Ascending aorta (tissue), 2 donors: ENCODE data around the gene ZNF205. TPM values are rescaled to one million over a fixed set of nuclear protein-coding genes. Genes with fewer than 3 reads are reported as not detected.

Experiments used
- DNase-seq, 2 donors: peaks; one replicate each; pipeline ENCODE4 v3.0.0-alpha.2; 2019; ENCODE audit warnings: low spot score in 2 of 2
- H3K27ac ChIP-seq, 2 donors: fragments of 200-600 bp; sonication (generic); one replicate each; pipeline ENCODE4 v1.5.1; 2016 to 2017; ENCODE audit warnings: mild to moderate bottlenecking in 1 of 2
- H3K27me3 ChIP-seq: fragments of 200-600 bp; sonication (generic); one replicate; pipeline ENCODE4 v1.5.1; 2017
- H3K36me3 ChIP-seq, 2 donors: fragments of 200-600 bp; sonication (generic); one replicate each; pipeline ENCODE4 v1.5.1; 2016
- H3K4me1 ChIP-seq, 2 donors: fragments of 200-600 bp; sonication (generic); one replicate each; pipeline ENCODE4 v1.5.1; 2016 to 2017; ENCODE audit warnings: mild to moderate bottlenecking in 1 of 2
- H3K4me3 ChIP-seq, 2 donors: fragments of 200-600 bp; sonication (generic); one replicate each; pipeline ENCODE4 v1.5.1; 2016 to 2017; ENCODE audit warnings: mild to moderate bottlenecking in 1 of 2
- H3K9me3 ChIP-seq, 2 donors: fragments of 200-600 bp; sonication (generic); one replicate each; pipeline ENCODE4 v1.5.1; 2016
- CTCF ChIP-seq, 3 experiments: fragments of 200-600 bp in 2 of 3; fragments of 450-650 bp in 1 of 3; sonication (generic) in 2 of 3; IDR thresholded peaks; one replicate each; pipeline ENCODE4 v1.5.1; 2016 to 2019; ENCODE audit warnings: antibody characterized with exemption in 3 of 3, mild to moderate bottlenecking in 1 of 3, moderate library complexity in 1 of 3
- intact Hi-C: fragments of 100-400 bp; cut with DNase I; formaldehyde crosslinking; loops from one replicate; pipeline ENCODE4 v1.15.1; 2023
- total RNA-seq: library from RNA; depleted of rRNA; stranded (reverse); fragments of >200 nt; gene quantifications from one replicate; pipeline ENCODE4 v1.1.0, GENCODE V29; 2016

ZNF205 gene
- total RNA-seq, 1 donor from 2014 or later, result 49.8 TPM

- Histone ChIP-seq H3K36me3 (no peaks in the 10 kb centered on the region), H3K4me1 (peaks cover 0 to 15% of the 10 kb centered on the region in 2 donors), H3K4me3 (peak overlapping the region; percentile 76), H3K27ac (peak overlapping the region; percentile 79 to 86), H3K9me3 (no peaks in the 10 kb centered on the region), H3K27me3 (no peaks in the 10 kb centered on the region)
- peak in 2 of 3 experiments; percentile 40 to 44 for TF ChIP-seq CTCF (IDR thresholded peaks at IDR 0.05)
- DNase-seq, result peak in 1 of 2 donors; percentile 79
- intact Hi-C loops, result loop anchor here (1.0 to 10.0 kb wide), 6 partner anchors 9 to 615 kb away; partner anchors contain the start of genes CEMP1, PDPK1 and ZNF263
Observed at GRCh38 chr16:3149630-3150345, 37.4 kb downstream of the ZNF205 start.

- no peak for TF ChIP-seq CTCF (IDR thresholded peaks at IDR 0.05)
- peak; percentile 89 to 98 for DNase-seq
- peaks cover 0 to 15% of the 10 kb centered on the region in 2 donors for H3K4me1 ChIP-seq
- H3K36me3 ChIP-seq, result no peaks in the 10 kb centered on the region
- H3K9me3 ChIP-seq, result no peaks in the 10 kb centered on the region
- H3K27ac ChIP-seq, result peak overlapping the region; percentile 82 to 86
- peak overlapping the region; percentile 76 for H3K4me3 ChIP-seq
- intact Hi-C loops, result loop anchor here (1.0 to 10.0 kb wide), 6 partner anchors 8 to 616 kb away; partner anchors contain the start of genes CEMP1, PDPK1 and ZNF263
- H3K27me3 ChIP-seq, result no peaks in the 10 kb centered on the region
Observed at GRCh38 chr16:3150346-3151218, 38.2 kb downstream of the ZNF205 start.

GRCh38 chr16:3152027-3152276, 39.6 kb downstream of the ZNF205 start:
- H3K36me3 ChIP-seq, result no peaks in the 10 kb centered on the region
- H3K9me3 ChIP-seq, result no peaks in the 10 kb centered on the region
- no peak for DNase-seq
- peaks cover 0 to 15% of the 10 kb centered on the region in 2 donors for H3K4me1 ChIP-seq
- intact Hi-C loops, result loop anchor here (5.0 to 10.0 kb wide), 3 partner anchors 247 to 617 kb away; partner anchors contain the start of genes CEMP1 and PDPK1
- peak overlapping the region in 1 of 2 donors; percentile 76 for H3K4me3 ChIP-seq
- peak overlapping the region; percentile 0 to 48 for H3K27ac ChIP-seq
- no peak for TF ChIP-seq CTCF (IDR thresholded peaks at IDR 0.05)
- no peaks in the 10 kb centered on the region for H3K27me3 ChIP-seq

- Histone ChIP-seq H3K4me3 (peak overlapping the region; percentile 36 to 76), H3K4me1 (peaks cover 2 to 15% of the 10 kb centered on the region in 2 donors), H3K27ac (peak overlapping the region; percentile 0 to 48), H3K27me3 (no peaks in the 10 kb centered on the region), H3K36me3 (no peaks in the 10 kb centered on the region), H3K9me3 (no peaks in the 10 kb centered on the region)
- peak in 2 of 3 experiments; percentile 9 to 48 for TF ChIP-seq CTCF (IDR thresholded peaks at IDR 0.05)
- peak in 1 of 2 donors; percentile 95 for DNase-seq
- intact Hi-C loops, result loop anchor here (5.0 to 10.0 kb wide), 3 partner anchors 248 to 618 kb away; partner anchors contain the start of genes CEMP1 and PDPK1
Observed at GRCh38 chr16:3152277-3152990, 40.0 kb downstream of the ZNF205 start.

GRCh38 chr16:3152991-3153368, 40.6 kb downstream of the ZNF205 start:
- H3K4me1 ChIP-seq, result peaks cover 7 to 18% of the 10 kb centered on the region in 2 donors
- H3K4me3 ChIP-seq, result peak overlapping the region in 1 of 2 donors; percentile 76
- H3K36me3 ChIP-seq, result no peaks in the 10 kb centered on the region
- no peaks in the 10 kb centered on the region for H3K9me3 ChIP-seq
- DNase-seq, result no peak
- TF ChIP-seq CTCF (IDR thresholded peaks at IDR 0.05), result no peak
- no peaks in the 10 kb centered on the region for H3K27me3 ChIP-seq
- H3K27ac ChIP-seq, result peak overlapping the region; percentile 0 to 48
- intact Hi-C loops, result loop anchor here (5.0 to 10.0 kb wide), 3 partner anchors 248 to 618 kb away; partner anchors contain the start of genes CEMP1 and PDPK1
